Activated naive CD4-positive, alpha-beta T cell treated with anti-CD3 and anti-CD28 coated beads, Interleukin-2, amount 50 U/mL, for 16 hours (primary cell): ENCODE data around the gene PRPS1L1.

Source experiments
- DNase-seq: peaks from one replicate; pipeline ENCODE4 v3.0.0-alpha.2; 2020

PRPS1L1 gene

DNA sequence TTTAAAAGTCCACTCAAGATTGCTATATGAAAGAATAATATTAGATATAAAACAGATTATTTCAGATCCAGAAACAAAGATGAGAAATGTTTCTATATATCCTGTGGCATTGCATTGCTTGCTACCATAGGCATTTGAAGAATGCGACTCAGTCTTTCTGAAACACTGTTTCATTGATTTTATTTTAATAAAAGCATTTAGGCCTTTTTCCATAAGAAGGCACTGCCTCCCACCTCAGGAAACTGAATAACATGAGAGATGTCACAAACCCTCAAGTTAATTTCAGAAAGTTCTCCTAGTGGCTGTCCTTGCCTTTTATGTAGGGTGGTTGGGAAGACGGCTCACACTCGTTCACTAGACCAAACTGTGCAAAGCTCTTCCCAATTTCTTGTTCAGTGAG is 23.3 kb downstream of the PRPS1L1 start:
- no peak for DNase-seq

DNA sequence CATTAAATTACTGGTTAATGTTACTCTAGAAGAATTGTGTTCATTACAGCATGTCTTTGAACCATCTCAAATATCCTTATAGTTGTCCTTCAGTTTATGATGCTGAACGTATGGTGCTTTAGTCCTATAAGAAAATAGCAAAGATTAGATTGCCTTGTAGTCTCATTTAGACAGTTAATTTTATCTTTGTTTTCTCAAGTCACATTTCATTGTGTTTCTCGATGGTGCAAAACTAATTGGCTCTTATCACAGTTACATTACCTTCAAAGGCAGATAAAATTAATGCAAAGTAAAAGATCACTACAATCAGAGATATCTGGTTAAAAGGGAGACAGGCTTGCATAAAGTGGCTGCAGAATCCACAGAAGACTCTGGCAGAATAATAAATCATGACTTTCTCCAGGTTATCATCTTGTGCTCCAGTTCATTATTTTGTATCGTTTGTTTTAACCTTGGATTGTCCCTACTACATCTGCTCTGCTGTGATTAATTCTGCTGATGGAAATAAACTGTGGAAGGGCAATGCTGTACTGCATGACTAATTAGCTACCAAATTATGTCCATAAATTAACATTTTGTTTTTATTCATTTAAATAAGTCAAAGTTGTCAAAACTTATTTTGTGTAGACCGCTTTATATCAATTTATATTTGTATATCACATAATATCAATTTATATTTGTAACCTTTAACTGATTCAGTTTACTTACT is 24.2 kb downstream of the PRPS1L1 start:
- no peak for DNase-seq

DNA sequence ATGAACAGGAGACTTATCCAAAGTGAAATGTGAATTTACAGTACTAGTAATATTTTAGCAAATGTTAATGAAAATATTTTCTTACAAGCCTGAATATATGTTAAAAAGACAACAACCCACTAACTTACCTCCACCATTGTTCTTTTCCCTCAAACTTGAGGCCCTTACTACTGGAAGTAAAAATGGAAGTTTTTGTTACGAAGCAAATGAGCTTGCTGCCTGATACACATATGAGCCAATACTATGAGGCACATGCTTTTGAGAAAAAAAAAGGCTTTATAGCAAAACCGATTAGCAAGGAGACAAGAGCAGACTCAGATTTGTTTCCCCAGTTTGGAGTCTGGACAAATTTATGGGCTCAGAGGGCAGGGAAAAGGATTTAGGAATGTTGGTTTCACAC is 29.0 kb downstream of the PRPS1L1 start:
- no peak for DNase-seq

DNA sequence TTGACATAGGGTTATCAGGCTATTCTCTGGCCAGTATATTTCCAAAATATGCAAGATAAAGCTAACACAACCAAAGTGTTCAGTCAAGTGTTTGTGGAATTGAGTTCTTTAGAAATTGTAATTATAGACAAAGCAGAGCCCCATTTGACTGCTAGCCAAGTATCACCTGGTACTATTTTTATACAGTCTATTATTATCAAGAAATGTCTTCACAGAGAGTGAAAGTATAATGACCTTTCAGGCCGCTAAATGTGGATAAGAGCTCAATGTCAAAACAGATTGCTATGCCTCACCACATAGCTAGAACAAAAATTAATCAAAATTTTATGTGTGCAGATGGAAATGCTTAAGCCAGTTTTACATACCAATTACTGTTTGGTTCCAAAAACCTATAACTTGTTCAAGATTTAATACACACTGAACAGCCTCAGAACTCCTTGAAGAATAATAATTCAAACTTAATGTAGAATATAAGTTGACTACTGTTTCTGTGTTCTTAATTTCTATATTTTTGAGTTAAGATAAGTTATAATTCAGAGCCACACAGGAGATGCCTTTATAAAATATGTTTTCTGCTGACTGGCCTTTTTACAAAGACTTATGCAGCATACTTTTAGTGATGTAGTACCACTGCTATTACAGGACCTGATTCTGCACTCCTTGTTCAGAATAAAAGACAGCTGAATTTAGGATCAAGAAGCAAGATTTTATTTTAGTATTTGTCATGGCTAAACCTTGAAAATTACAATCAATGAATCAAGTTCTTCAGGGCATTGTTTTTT is 31.0 kb downstream of the PRPS1L1 start:
- no peak for DNase-seq

DNA sequence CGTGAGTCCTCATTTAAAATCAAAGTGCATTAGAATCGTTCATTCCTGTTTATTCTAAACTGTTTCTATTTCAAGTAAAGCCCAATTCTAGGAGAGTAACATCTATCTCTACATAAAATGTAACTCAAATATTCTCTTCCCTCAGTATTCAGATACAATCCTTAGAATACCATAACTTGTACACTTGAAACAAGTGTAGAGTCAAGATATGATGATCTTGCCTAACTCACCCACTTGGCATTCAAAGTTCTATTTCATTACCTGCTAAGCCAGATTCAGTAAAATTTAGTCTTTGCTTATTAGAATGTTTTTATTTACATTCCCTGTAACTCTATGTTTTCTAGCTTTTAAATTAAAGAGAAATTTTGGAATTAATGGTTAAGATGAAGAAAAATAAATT is 31.6 kb downstream of the PRPS1L1 start:
- no peak for DNase-seq

DNA sequence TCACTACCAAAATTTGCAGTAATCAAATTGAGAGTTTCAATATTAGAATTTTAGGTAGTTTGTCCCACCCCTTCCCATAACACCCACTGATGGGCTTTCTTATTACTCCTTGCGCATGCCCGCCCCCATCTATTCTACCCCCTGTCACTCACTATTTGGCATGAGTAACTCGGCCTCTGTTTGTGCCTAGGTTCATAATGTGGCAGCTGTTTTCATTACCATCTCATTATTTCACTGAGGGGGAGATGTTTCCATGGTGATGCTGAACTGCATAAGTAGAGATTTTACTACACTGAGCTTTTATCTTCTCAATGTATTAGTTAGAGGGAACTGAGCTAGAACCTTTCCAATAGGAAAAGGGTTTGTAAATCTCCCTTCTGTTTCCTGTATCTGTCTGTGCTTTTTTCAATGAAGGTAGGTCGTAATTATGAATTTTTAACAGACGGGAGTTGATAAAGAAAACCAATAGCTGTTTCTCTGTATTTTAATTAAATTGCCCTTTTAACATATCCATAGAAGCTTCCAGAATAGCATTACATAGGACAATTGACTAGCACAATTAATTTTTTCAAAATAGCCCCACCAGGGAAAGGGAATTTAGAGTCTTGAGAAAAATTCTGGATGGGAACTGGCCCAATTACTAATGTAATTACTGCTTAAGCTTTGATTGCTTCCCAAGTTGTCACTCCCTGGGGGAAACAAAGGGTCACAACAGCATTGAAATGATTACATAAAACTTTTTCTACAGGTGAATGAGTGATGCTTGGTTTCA is 33.4 kb downstream of the PRPS1L1 start:
- DNase-seq, result no peak

DNA sequence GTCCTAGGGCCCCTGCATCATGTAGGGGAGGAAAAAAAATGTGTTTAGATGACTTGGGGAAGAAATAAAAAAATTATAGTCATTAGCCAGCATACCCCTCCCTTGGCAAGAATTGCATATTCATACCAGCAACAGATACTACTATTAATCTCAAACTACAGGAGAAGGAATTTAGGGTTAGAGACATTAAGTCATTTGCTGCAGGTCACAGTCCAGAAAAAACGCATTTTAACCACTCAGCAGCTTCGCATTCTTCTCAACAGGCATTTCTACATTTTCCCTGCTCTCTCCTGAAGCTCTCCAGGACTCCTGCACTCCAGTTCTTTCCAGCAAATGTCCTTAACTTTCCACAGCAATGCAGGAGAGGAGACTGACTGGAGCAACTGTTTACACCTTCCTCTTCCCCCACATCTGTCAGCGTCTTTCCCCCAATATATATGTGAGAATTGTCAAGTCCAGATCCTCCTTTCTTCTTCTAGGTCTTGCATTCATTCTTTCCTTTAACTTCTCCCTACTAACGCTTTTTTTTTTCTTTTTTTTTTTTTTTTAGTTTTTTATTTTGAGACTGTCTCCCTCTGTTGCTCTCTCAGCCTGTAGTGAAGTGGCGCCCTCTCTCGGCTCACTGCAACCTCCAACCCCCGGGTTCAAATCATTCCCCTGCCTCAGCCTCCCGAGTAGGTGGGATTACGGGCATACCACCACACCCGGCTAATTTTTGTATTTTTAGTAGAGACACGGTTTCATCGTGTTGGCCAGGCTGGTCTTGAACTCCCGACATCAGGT is 35.6 kb downstream of the PRPS1L1 start:
- no peak for DNase-seq

DNA sequence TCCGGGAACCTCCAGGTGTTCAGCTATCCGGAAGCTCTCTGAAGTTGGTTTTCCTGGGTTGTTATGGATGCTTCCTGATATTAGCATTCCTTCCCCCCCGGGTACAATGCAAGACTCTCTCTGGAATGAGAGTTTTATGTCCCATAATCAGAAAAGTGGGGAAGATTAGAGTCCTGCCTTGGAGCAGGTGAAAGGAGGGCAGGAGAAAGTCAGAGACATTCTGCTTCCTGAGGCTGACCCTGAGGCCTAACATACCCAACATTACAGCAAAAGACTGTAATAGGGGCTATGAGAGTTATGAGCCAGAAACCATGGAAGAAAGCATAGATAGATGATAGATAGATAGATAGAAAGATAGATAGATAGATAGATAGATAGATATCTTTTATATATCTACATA is 36.9 kb downstream of the PRPS1L1 start:
- DNase-seq, result no peak

DNA sequence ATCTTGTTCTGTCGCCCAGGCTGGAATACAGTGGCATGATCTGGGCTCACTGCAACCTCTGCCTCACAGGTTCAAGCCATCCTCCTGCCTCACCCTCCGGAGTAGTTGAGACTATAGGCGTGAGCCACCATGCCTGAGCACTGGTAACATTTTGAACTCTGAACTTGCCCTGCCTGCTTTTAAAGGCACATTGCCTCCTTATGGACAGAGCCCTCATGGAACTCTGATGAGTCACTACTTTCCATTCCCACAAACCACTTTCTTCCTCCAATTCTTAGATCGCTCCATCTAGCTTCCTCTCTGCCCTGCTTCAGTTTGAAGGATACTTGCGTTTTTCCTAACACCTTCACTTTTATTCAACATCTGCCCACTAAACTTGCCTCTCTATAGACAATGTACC is 38.1 kb downstream of the PRPS1L1 start:
- DNase-seq, result no peak

DNA sequence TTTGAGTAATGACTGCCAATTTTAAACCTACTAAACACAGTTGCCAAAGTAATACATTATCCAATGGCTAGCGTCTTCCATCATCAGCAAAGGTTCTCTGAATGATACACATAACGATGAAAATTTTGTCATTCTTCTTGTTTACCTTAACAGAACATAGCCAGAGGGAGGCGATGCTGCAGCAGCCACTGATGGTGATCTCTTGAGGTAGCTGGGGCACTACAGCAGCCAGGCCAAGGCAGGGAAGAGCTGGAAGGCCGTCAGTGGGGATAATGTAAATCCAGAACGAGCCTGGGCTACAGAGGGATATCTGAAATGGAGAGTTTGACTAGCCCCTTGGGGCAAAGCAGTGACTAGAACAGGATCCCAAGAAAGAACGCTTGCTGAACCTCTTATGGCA is 38.8 kb downstream of the PRPS1L1 start:
- no peak for DNase-seq

DNA sequence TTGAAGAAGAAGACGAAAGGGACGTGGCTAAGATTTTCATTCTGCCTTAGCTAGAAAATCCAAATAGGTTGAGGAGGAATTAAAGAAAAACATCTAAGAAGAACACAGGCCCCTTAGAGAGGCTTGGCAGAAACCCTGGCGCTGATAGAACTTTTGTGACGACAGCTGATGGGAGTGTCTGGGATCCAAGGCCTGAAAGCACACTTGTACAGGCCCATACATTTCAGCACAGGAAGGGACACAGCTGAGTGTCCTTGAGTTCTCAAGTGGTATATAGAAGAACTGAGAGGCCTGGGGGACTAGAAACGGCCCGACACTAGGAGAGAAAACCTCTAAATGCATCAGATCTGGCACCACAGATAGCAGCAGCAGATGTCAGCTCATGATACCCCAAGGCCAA is 39.5 kb downstream of the PRPS1L1 start:
- no peak for DNase-seq

DNA sequence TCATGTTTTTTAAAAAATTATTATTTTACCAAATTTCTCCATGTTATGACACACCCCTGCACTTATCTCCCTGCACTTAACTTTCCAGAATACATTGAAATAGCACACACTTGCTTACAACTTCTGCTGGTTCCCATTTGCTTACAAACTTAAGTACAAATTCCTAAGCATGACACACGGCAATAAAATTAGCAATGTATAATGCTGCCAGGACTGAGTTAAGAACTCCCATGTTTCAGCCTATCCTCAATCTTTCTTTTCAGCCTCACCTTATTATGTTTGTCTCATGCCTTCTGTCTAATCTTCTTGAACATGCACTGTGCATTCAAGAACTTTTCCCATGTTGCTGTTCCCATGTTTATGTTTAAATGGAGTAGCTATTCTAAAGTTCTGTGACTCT is 40.8 kb downstream of the PRPS1L1 start:
- DNase-seq, result no peak

DNA sequence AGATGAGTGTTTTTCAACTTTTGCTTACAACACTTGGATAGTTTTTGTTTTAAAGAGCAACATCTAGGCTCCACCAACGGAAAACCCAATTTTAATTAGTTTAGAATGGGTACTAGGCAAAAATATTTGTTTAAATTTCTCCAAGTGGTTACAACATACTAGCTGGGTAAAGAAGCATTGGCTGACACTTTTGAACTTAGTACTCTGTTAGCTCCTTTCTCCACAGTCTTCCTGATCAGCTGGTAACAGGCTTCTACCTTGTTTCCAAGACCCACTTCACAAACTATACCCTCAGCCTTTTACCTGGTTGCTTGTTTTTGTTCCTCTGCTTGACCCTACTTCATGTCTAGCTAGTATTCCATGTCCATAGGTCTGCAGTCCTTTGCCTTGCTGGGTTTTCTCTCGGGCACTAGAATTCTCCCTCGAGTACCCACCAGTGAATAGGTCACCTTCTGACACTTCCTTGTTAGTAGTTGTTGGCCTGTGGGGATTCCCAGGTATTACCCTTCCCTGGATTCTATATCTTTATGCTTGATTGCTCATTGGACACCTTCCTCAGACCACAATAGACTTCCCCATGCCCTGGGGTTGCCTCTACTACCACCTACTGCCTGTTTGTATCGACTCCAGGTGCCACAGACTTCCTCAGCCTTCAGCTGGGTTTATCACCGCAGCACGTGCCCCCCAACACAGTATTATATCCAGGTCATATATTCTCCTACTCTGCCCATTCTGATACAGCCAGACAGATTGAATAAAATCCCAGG is 42.0 kb downstream of the PRPS1L1 start:
- DNase-seq, result no peak

DNA sequence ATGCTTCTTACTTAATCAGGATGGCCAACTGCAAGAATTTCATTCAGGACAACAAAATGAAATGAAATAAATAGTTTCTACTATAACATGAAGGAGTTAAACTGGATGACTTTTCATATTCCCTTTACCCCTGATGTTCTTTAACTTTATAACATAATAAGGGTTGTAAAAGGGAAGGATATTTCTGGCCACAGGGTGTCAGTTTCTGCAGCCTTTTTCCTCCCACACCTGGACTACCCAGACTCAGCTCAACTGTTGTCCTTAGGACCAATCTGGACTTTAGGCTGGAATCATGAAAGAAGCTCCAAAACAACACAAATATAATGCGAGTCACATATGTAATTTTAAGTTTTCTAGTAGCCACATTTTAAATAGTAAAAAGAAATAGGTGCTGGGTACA is 43.4 kb downstream of the PRPS1L1 start:
- no peak for DNase-seq

DNA sequence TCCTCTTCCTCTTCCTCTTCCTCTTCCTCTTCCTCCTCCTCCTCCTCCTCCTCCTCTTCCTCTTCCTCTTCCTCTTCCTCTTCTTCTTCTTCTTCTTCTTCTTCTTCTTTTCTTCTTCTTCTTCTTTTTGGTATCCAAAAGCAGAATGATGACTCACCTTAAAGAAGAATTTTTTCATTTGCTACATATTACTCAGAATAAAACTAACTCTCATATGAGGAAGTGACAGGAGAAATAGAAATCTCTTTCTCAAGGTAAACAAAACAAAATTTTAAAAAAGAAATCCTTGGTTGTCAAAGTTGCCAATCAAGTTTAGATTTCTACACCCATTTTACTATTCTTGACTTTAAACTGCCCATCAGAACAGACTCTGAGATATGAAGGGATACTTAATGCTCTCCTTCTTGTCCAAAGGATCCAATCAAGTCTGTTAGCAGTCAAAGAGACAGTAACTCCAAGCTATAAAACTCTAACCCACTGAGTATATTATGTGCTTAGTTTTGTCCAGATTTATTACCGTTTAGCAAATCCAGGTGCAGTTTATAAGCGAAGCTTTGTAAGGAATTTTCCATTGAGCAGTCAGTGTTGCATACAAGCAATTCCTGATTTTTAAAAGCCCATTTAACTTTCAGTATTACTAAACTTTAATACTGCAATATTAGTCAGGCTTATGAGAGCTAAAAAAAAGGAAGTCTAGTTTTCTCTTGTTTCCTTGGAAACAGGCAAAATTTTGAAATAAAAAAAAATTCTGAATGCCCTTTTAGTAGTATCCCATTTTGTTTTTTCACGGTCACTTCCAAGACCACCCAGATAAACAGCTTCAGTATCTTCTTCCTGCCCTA is 44.2 kb downstream of the PRPS1L1 start:
- no peak for DNase-seq

DNA sequence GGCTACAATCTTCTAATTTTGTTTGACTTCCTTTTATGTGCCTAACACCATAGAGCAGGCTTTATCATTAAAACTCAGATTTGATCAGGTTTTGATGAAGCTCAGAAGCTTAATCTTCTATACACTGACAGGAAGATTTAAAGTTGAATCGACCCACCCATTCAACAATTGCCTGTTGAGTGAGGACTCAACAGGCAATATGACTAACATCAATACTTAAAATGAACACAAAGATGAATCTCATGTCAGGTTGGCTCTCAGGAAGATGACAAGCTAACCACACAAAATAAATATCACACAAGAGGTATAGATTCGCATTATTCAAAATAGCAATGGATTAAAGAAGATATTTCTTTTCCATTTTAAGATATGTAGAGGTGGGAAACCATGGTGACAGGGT is 50.7 kb downstream of the PRPS1L1 start:
- DNase-seq, result no peak
